22Rv1 (cell line): Measurements from ENCODE around the gene IGSF21.

Experiments used
- H3K27ac ChIP-seq: fragments of 450-650 bp; 2 replicates; pipeline ENCODE4 v1.5.1; 2017
- CTCF ChIP-seq: fragments of 450-650 bp; IDR thresholded peaks from 2 replicates; pipeline ENCODE4 v1.5.1; 2017; ENCODE audit warnings: mild to moderate bottlenecking
- ZFX ChIP-seq: fragments of 450-650 bp; IDR thresholded peaks from 2 replicates; pipeline ENCODE4 v1.6.1; 2017; ENCODE audit warnings: antibody characterized with exemption, borderline replicate concordance

IGSF21 gene

GRCh38 chr1:18398791-18399530, 291.4 kb downstream of the IGSF21 start:
- TF ChIP-seq CTCF (no peak), ZFX (no peak)
- no peak overlapping the region for H3K27ac ChIP-seq

- no peak overlapping the region for H3K27ac ChIP-seq
- no peak for TF ChIP-seq CTCF
- no peak for TF ChIP-seq ZFX
Measured at GRCh38 chr1:18400347-18401102, 292.9 kb downstream of the IGSF21 start.

- TF ChIP-seq ZFX (no peak), CTCF (no peak)
- H3K27ac ChIP-seq: no peak overlapping the region
Measured at GRCh38 chr1:18401921-18402320, 294.3 kb downstream of the IGSF21 start.

- TF ChIP-seq ZFX: no peak
- TF ChIP-seq CTCF: no peak
- H3K27ac ChIP-seq: no peak overlapping the region
Measured at GRCh38 chr1:18404460-18404859, 296.9 kb downstream of the IGSF21 start.

- TF ChIP-seq ZFX: no peak
Measured at GRCh38 chr1:18407166-18408045, 299.8 kb downstream of the IGSF21 start.

GRCh38 chr1:18408656-18409370, 301.2 kb downstream of the IGSF21 start:
- TF ChIP-seq ZFX (no peak), CTCF (no peak)
- no peak overlapping the region for H3K27ac ChIP-seq

More at GRCh38 chr1:18407166-18408045, 299.8 kb downstream of the IGSF21 start:
- no peak overlapping the region for H3K27ac ChIP-seq

- TF ChIP-seq ZFX (no peak), CTCF (no peak)
- H3K27ac ChIP-seq: no peak overlapping the region
Measured at GRCh38 chr1:18409609-18410237, 302.1 kb downstream of the IGSF21 start.
